GM18858 (cell line): ENCODE data around the gene GBGT1.

ENCODE experiments used
- ATAC-seq: cut with Tn5 transposase; IDR thresholded peaks from one replicate; pipeline ENCODE4 v1.9.1; 2021; ENCODE audit not compliant: unreplicated experiment

Gene GBGT1

DNA sequence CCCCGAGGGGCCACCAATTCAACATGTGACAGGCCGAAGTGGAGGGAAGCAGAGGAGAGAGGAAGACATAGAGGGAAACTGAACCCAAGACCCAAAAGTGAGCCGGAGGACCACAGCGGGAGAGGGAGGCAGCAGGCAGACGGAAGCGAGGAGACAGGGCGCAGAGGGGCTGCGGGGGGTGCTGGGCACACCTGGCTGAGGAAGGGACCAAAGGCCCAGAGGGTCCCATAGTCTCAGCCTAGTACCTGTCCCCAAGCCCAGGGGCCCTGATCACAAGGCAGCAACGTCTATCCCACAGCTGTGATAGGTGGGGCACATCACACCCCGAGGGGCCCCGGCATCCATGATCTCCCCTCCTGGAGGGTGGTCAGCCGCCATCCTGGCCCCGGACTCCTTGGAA, 35.6 kb downstream of the GBGT1 start:
- ATAC-seq = no peak

DNA sequence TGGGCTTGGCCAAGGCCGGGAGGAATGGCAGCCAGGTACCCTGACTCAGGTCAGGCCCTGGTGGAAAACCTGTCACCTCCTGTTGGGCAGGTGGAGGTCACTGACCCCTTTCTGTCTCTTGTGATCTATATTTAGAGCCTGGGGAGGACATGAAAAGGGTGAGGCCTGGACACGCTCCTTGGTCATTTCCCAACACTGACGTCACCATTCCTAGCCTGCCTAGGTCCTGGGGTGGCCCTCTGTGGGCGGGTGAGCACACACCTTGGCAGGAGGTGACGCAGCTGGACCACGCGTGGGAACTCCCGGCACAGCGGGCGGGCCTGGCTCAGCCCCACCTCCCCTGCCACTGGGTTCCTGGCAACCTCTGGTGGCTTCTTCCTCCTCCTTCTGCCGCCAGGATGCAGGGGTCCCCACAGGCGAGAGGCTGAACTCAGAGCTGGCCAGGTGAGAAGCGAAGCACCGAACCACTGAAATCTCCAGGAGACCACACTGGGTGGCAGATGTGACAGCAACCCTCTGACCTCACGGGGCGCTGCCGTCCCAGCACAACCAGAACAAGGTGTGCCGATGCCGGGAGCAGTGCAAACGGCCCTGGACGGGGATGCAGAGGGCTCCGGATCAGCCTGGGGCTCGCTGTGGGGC, 36.3 kb downstream of the GBGT1 start:
- ATAC-seq = no peak

DNA sequence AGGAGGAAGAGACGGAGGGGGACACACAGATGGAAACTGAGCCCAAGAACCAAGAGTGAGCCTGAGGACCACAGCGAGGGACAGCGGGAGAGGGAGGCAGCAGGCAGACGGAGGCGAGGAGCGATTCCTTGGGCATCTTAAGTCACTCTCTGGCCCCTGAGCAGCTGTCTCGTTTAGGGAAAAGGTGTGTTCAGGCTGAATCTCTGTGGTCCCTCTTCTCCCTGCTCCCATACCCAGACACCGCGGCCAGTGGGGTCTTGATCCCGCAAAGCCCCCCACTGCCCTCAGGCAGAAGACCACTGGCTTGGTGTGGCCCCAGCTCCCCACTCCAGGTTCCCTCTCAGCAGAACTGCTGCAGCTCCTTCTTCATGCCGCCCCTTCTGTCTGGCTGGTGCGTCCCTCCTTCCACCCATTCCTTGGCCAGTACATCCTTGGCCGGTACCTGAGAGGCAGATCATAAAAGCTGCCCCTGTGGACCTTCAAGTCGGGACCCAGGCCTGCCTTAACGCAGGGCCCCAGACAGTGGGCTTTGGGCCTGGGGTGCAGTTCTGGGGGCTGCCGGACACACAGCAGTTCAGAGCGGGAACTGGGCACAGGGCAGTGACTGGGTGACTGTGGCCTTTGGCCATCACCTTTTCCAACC, 36.9 kb downstream of the GBGT1 start:
- ATAC-seq = no peak

DNA sequence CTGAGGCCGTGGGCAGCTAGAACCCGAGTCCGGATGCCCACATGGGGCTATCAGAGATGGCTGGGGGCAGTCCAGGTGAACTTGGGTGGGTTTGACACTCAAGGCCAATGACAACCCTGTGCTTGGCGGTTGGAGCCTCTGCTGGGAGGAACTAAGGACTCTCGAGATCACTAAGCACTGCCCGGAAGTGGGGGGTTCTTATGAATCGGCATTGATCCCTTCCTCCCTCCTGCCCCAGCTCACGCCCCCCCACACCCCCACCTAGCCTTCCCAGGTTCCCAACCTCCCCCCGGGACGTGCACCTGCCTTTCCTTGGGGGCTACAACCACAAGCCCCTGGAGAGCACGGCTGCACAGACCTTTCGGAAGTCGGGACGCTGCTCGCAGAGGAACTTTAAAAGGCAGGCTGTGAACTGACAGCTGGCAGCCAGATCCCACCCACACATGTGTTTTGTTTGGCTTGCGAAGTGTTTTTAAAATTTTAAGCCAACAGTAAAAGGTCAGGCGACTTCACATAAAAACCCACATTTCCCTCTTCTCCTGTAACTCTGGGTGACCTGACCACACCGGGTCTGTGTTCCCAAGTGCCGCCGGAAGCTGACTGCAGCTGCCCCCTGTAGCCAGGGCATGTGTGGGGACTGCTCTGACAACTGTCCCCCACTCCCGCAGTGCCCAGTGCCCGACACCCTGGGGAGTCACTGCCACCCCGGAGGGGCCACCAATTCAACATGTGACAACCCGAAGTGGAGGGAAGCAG, 37.6 kb downstream of the GBGT1 start:
- no peak for ATAC-seq

DNA sequence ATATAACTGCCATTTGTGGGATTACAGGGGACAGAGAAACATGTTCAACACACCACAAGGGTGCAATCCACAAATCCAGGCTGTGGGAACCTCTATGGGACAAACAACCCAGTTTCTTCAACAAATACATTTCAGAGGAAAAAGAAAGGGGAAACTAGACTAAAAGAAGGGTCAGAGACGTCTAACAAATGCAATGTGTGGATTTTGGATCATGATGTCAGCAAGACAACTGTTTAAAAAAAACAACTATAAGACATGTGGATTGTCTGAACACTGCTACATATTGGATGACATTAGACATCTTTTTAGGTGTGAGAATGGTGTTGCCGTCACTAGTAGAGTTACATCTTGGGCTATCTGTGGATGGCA, 38.8 kb downstream of the GBGT1 start:
- no peak for ATAC-seq

DNA sequence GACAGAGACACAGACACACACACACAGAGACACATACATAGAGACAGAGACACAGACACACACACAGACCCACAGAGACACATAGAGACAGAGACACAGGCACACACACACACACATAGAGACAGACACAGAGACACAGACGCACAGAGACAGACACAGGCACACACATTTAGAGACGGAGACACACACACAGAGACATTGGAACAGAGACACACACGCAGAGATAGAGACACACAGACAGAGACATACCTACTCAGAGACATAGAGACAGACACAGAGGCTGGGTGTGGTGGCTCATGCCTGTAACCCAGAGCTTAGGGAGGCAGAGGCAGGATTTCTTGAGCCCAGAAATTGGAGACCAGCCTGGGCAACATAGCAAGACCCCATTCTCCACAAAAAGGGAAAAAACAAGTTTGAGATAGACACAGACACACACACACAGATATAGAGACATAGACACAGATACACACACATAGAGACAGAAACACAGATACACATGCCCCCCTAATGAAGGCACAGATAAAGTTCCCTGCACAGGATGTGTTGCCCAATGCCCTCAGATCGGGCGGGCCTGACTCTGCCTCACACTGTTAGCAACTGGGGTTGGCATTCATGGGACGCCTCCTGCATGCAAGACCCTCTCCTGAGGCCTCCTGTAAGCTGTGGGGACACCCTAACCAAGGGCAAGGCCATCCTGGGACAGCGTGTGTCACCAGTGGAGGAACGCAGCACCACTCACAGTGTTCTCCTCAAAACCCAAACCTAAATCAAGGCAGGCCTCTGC, 39.4 kb downstream of the GBGT1 start:
- no peak for ATAC-seq

DNA sequence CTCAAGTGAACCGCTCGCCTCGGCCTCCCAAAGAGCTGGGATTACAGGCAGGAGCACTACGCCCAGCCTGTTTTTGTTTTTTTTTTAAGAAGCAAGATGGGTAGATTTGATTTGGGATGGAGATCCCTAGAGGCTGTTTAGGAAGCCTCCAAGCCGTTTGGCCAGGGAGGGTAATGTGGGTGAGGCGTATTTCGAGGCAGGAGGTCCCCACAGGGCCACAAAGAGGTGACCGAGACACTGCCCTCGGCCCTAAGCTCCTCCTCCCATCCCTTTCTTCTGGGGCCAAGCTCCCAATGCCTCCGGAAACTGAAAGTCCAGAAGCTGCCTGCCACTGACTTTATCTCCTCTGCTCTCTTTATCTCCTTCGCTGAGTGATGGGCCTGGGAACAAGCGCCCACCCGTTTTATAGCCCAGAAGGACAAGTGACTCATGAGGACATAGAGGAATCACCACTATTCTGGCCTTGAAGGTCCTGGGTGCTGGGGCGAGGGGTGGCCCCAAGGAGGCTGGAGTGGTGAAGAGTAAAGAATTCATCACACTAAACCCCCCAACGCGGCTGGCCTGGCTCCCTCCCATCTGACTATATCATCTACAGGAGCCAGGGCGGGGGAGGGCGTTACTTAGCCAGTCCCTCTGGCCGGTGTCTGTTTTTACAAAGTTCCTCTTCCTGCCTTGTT, 40.6 kb downstream of the GBGT1 start:
- ATAC-seq = no peak

DNA sequence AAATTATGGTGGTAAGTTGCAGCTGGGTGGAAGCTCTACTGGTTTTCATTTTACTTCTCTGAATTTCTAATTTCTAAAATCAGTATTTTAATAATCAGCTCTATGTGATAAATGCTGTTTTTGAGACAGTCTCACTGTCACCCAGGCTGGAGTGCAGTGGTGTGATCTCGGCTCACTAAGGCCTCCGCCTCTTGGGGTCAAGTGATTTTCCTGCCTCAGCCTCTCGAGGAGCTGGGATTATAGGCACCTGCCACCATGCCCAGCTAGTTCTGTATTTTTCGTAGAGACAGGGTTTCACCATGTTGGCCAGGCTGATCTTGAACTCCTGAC, 41.1 kb downstream of the GBGT1 start:
- ATAC-seq = no peak

DNA sequence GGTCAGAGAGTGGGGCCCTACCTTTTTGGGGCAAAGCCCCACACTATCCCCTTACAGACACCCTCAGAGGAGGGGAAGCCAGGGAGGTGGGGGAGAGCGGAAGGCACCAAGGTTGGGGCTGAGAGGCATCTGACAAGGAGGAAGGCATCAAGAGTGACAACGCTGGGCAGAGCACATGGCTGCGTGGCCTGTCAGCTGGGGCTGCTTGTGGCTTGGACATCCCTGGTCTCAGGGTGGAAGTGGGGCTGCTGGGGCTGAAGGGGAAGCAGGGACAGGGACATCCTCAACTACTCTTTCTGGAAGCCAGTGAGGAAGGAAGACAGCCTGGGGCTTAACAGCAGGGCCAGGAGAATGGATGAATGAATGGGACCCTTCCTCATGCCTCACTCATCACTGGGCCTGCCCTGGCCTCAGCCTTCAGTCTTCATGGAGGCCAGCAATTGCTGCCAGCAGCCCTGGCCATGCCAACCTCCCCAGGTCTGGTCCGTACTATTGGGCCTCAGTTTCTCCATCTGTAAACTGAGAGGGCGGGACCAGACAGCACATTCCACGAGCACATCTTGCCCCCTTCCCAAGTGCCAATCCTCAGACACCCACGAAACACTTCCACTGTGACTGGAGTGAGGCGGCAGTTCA, 41.7 kb downstream of the GBGT1 start:
- ATAC-seq = no peak

DNA sequence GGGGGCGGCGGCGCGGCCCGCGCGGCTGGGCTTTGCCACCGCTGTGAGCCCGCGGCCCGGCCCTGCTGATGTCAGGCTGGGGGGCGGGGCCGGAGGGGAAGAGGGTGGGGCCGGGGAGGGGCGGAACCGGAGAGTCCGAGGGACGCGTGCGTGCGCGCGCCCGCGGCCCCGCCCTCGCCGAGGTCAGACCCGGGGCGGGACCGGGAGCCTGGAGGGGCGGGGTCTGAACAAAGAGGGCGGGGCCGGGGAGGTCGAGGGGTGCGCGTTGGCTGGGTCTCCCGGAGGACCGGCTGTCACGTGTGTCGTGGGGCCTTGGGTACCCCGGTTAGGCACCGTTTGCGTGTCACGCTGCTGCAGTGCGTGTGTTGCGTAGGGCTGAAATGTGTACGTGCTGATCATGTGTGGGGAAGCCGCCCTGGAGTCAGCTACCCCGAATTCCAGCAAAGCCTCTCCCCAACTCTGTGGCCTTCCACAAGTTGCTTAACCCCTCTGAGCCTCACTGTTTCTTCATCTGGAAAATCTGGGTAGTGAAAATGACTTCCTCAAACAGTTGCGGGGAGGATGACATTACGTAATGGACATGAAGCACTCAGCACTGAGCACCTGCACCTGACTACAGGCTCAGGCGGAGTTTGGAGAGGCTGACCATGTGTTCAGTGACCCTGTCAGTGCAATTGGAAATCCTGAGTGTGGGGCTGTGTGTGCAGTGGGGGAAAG, 42.4 kb downstream of the GBGT1 start, which contains the start of gene RALGDS:
TSS of gene RALGDS (minus strand) at position 43 of the 717 bp plus-strand sequence. CDS start 86 bp downstream, outside the sequence.
- peak; percentile 35 for ATAC-seq

DNA sequence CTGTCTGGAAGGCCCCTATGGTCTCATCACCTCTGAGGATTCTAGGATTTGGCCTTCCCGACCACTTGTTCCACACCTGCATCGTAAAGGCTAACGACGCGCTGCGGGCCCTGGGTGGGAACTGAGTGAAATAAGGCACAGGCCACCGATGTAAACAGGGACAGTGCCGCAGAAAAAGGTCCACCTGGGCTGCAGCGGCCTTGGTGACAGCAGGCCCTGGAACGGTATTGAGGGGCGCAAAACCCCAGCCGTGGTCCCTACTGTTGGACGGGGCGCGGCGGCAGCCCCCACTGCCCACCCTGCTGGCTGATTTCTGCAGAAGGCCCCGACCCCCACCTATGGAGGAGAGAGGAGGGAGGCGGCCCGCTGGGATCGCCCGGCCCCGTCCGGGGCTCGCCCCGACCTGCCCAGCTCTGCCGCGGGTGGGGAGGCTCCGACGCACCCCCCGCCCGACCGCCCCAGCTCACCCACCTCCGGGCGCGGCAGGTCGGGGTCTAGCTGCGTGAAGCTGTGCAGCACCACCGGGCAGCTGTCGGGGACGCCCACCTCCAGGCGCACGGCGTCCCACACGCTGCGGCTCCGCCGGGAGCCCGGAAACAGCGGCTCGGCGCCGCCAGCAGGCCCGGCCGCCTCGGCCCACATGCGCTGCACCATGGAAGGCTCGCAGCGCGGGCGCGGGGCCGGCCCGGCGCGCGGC, 43.1 kb downstream of the GBGT1 start:
- peak; percentile 12 for ATAC-seq

DNA sequence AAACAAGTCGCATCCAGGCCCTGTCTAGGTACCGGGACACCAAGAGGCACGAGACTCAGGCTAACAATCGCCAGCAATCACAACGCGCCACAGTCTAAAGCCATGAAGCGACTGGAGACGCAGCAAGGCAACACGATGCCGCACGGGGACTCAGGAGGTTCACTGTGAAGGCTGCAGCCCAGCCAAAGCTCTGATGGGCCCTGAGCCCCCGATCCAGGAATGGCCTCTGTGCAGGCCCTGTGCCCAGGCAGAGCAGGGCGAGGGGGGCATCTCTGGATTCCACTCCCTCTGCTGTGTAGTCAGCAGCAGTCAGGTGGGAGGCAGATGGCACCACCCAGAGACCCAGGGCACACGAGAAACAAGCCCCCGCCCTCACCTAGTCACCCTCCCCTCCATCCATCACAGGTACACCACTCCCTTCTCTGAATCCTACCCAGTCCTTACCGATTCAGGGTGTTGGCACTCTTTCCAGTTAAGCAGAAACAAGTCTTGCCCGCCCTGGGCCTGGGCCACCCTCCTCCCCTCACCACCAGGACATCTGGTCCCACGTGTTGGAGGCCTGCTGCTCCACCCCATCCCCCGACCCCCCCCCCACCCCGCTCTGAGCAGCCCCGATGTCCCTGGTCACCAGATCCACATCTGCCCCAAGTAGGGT, 43.7 kb downstream of the GBGT1 start:
- no peak for ATAC-seq

DNA sequence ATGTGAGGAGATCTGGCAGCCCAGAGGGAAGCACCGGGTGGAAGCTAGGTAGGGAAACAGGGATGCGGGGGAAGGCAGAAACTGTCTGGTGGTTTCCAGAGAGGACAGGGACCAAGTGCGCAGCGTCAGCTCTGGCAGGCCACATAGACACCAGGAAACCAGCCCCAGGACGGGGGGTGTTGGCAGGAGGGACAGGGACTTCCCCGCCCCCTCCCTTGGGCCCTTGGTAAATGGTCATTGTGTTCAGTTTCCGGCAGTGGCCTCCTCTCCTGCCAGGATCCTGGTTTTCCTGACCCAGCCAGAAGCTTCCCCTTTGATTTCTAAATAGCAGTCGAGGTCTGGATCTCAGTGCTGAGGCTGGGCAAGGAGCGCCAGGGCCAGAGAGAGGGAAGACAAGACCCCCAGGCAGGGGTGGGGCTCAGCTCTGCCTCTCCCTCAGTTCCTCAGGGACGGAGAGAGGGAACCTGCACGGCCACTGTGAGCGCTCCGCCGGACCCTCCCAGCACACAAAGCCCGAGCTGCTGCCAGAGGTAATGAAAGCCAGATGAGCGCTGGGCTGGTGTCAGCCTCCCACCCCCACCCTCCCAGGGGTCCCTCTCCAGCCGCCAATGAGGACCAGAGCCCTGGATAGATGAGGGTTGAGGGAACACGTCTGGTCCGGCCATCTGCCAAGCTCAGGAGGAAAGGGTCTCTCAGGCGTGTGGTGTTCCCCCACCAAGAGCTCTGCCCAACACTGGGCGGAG, 44.4 kb downstream of the GBGT1 start:
- ATAC-seq = no peak

DNA sequence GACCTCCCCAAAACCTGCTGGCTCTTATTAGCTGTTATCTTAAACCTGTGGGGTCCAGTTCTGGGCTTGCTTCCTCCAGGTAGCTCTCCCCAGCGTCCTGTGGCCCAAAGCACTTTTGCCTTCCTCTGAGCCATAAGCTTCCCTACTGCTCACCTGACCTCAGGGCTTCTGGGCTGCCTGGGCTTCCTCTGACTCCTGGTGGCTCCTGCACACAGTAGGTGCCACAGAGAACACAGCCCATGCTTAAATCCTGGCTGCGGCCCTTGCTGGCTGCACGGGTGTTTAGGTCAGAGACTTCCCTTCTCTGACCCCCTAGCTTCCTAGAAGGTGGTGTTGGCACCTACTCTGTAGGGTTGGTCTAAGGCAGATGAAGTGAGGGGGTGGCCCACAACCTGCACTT, 45.1 kb downstream of the GBGT1 start:
- ATAC-seq = no peak

DNA sequence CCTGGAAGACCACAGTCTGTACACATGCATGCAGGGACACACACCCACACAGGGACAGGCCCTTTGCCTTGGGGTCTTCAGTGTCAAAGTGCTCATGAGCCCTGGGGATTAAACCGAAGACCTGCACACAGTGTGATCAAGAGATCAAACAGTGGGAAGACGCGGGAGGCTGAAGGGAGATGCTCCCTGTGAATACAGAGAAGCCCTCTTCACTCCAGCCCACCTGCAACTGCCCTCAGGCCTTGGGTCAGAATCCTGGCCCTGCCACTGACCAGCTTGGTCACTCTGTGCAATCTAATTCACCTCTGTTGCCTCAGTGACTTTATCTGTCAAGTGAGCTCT, 45.6 kb downstream of the GBGT1 start:
- no peak for ATAC-seq

DNA sequence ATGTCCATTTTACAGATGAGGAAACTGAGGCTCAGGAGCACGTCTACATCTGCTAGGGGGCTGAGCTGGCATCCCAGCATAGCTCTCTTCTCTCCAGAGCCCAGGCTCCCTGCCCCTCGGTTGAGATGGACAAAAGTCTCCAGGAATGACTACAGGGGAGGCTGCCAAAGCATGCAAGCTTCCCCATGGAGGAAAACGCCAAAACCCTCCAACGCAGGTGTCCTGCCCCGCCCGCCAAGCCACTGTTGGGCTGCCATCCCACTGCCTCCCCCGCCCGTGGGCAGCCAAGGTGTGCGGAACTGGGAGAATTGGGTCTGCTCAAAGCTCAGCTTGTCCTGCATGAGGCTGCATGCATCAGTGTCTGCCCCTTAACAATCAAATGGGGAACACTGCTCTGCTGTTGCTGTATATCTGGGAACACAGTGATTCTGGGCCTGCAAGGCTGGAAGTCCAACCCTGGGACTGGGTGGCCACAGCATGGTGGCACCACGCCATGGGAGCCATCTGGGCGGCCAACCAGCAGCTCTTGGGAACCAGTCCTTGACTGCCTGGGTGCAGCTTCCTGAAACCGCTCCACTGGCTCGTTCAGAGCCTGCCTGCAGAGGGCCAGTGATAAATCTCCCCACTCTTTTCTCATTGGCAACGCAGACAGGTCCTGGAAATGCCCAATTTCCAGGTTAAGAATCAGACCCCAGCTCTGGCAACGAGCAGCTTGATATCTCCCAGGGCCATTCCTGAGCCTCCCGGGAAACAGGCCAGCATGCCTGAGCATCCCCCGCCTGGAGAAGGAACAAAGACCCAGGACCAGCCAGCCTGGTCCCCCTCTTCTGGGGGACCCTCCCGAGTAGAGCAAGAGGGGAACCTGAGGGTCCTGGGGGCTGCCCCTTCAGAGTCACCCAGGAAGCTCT, 46.2 kb downstream of the GBGT1 start:
- ATAC-seq = no peak
